Measurements from ENCODE around the gene MDM4.
"Not testable (repeated sequence)": the region's sequence is repeated elsewhere in the genome, so short reads cannot be mapped to it uniquely, and the experiment has no call there.

MDM4 gene

GRCh38 chr1:204516180-204516879 lies at the start of gene MDM4:
Gene MDM4, plus strand, starts transcription at chr1:204516406. Its CDS starts 9,113 bp downstream, at chr1:204525519.
- DNase-seq (ENCODE audit: low read depth): peak; percentile 93

- no peak for DNase-seq (ENCODE audit: low read depth)
Measured at GRCh38 chr1:204466416-204467405, 49.5 kb upstream of the MDM4 start.

- no peak for DNase-seq (ENCODE audit: low read depth)
Measured at GRCh38 chr1:204468206-204468605, 48.0 kb upstream of the MDM4 start.

GRCh38 chr1:204468766-204469302 lies 47.4 kb upstream of the MDM4 start:
- DNase-seq (ENCODE audit: low read depth): no peak

GRCh38 chr1:204469304-204469703 lies 46.9 kb upstream of the MDM4 start:
- no peak for DNase-seq (ENCODE audit: low read depth)

GRCh38 chr1:204471687-204472086 lies 44.5 kb upstream of the MDM4 start:
- DNase-seq (ENCODE audit: low read depth): no peak

GRCh38 chr1:204472660-204473059 lies 43.5 kb upstream of the MDM4 start:
- no peak for DNase-seq (ENCODE audit: low read depth)

GRCh38 chr1:204473400-204473965 lies 42.7 kb upstream of the MDM4 start:
- DNase-seq (ENCODE audit: low read depth): no peak

- no peak for DNase-seq (ENCODE audit: low read depth)
Measured at GRCh38 chr1:204475656-204476432, 40.4 kb upstream of the MDM4 start.

GRCh38 chr1:204476563-204476962 lies 39.6 kb upstream of the MDM4 start:
- no peak for DNase-seq (ENCODE audit: low read depth)

- no peak for DNase-seq (ENCODE audit: low read depth)
Measured at GRCh38 chr1:204477036-204477740, 39.0 kb upstream of the MDM4 start.

- no peak for DNase-seq (ENCODE audit: low read depth)
Measured at GRCh38 chr1:204478172-204478899, 37.9 kb upstream of the MDM4 start.

GRCh38 chr1:204478921-204479320 lies 37.3 kb upstream of the MDM4 start:
- DNase-seq (ENCODE audit: low read depth): no peak

GRCh38 chr1:204479387-204480136 lies 36.6 kb upstream of the MDM4 start:
- no peak for DNase-seq (ENCODE audit: low read depth)

GRCh38 chr1:204480515-204480914 lies 35.7 kb upstream of the MDM4 start:
- no peak for DNase-seq (ENCODE audit: low read depth)

GRCh38 chr1:204483791-204484190 lies 32.4 kb upstream of the MDM4 start:
- no peak for DNase-seq (ENCODE audit: low read depth)

GRCh38 chr1:204486513-204487255 lies 29.5 kb upstream of the MDM4 start:
- not testable (repeated sequence) for DNase-seq (ENCODE audit: low read depth)

GRCh38 chr1:204487256-204487615 lies 29.0 kb upstream of the MDM4 start:
- DNase-seq (ENCODE audit: low read depth): no peak

- no peak for DNase-seq (ENCODE audit: low read depth)
Measured at GRCh38 chr1:204491655-204492054, 24.6 kb upstream of the MDM4 start.
